GM12878 (cell line): ENCODE data around the gene SAXO1. TPM values are rescaled to one million over a fixed set of nuclear protein-coding genes. Genes with fewer than 3 reads are reported as not detected.

ENCODE experiments used
- ATAC-seq: fragments of 200-7000 bp; cut with Tn5 transposase; 3 replicates; pipeline ENCODE4 v1.9.1; 2020; ENCODE audit warnings: mild to moderate bottlenecking, moderate library complexity
- BruUV-seq: library from RNA; stranded (reverse); fragments of 400-500 nt; replicated peaks from 2 replicates; lab custom pipeline; 2021; lab: Mats Ljungman, UMichigan
- CTCF ChIA-PET: fragments of 300-600 bp; sonication (Branson Sonifier 250); formaldehyde crosslinking; extraction: SDS; loops from one replicate; lab custom pipeline; 2021; ENCODE audit warnings: inconsistent platforms; lab: Yijun Ruan, JAX
- POLR2A ChIA-PET: fragments of 350-600 bp; formaldehyde crosslinking; extraction: SDS; loops from one replicate; lab custom pipeline; 2021; ENCODE audit warnings: inconsistent platforms; lab: Charles Lee
- RAD21 ChIA-PET: fragments of 300-600 bp; sonication (Branson Sonifier 250); formaldehyde crosslinking; loops from one replicate; lab custom pipeline; 2023; ENCODE audit warnings: antibody characterized with exemption; ENCODE audit not compliant: unreplicated experiment; lab: Charles Lee
- SMC1A ChIA-PET: fragments of 300-600 bp; sonication (Branson Sonifier 250); formaldehyde crosslinking; loops from one replicate; lab custom pipeline; 2023; ENCODE audit not compliant: unreplicated experiment, uncharacterized antibody; lab: Charles Lee
- DNase-seq: peaks from one replicate; pipeline ENCODE4 v3.0.0-alpha.2; 2011; ENCODE audit warnings: low read depth, low spot score
- FAIRE-seq: peaks from 3 replicates; lab custom pipeline; 2011; peaks lifted over from hg19 to GRCh38; lab: Jason Lieb, UNC
- H2AFZ ChIP-seq: 2 replicates; pipeline ENCODE4 v1.6.0; 2011; ENCODE audit warnings: low read depth, low read length, control low read depth; ENCODE audit not compliant: control insufficient read depth
- H3K27ac ChIP-seq: 2 replicates; pipeline ENCODE4 v1.5.1; 2011; ENCODE audit warnings: control low read depth; ENCODE audit not compliant: control insufficient read depth, insufficient read depth
- H3K27me3 ChIP-seq, 2 experiments: replicated peaks in 1 of 2; 2 replicates each; pipeline versions ENCODE4 v1.6.0 to v1.6.1; 2011; ENCODE audit warnings: low read length in 1 of 2; ENCODE audit not compliant: control insufficient read depth in 2 of 2, insufficient read depth in 2 of 2
- H3K36me3 ChIP-seq, 2 experiments: 2 replicates each; pipeline ENCODE4 v1.5.1; 2011; ENCODE audit warnings: low read length in 1 of 2; ENCODE audit not compliant: control insufficient read depth in 2 of 2, insufficient read depth in 2 of 2
- H3K4me1 ChIP-seq: 2 replicates; pipeline ENCODE4 v1.6.1; 2011; ENCODE audit warnings: mild to moderate bottlenecking, low read length, moderate library complexity, mixed read lengths; ENCODE audit not compliant: control insufficient read depth, insufficient read depth
- H3K4me2 ChIP-seq: 2 replicates; pipeline ENCODE4 v1.6.0; 2011; ENCODE audit warnings: control low read depth; ENCODE audit not compliant: control insufficient read depth, insufficient read depth
- H3K4me3 ChIP-seq: fragments of 200-600 bp; sonication (generic); 2 replicates; pipeline ENCODE4 v1.5.1; 2016
- H3K79me2 ChIP-seq: 2 replicates; pipeline ENCODE4 v1.6.0; 2011; ENCODE audit warnings: low read length; ENCODE audit not compliant: control insufficient read depth, insufficient read depth
- H3K9ac ChIP-seq: 2 replicates; pipeline ENCODE4 v1.8.0; 2011; ENCODE audit warnings: low read length, control low read depth, mixed read lengths; ENCODE audit not compliant: control insufficient read depth, insufficient read depth
- H3K9me3 ChIP-seq: replicated peaks from 3 replicates; pipeline ENCODE4 v1.5.1; 2011; ENCODE audit warnings: mild to moderate bottlenecking, low read length; ENCODE audit not compliant: control insufficient read depth, insufficient read depth
- H4K20me1 ChIP-seq: 2 replicates; pipeline ENCODE4 v1.6.0; 2011; ENCODE audit not compliant: control insufficient read depth, insufficient read depth
- BCL11A ChIP-seq: IDR thresholded peaks from 2 replicates; pipeline ENCODE4 v1.6.1; 2011; ENCODE audit warnings: low read depth, low read length
- BMI1 ChIP-seq: fragments of 450-650 bp; IDR thresholded peaks from 2 replicates; pipeline ENCODE4 v1.6.1; 2016; ENCODE audit warnings: mild to moderate bottlenecking, moderate library complexity, borderline replicate concordance
- BRCA1 ChIP-seq: IDR thresholded peaks from 2 replicates; pipeline ENCODE4 v1.6.1; 2011; ENCODE audit warnings: low read depth, low read length, improper control_type of control experiment
- CBFB ChIP-seq: IDR thresholded peaks from 2 replicates; pipeline ENCODE4 v1.6.1; 2016; ENCODE audit warnings: antibody characterized with exemption, low read depth
- CBX3 ChIP-seq: fragments of 200-600 bp; sonication (generic); IDR thresholded peaks from 2 replicates; pipeline ENCODE4 v1.6.1; 2016; ENCODE audit warnings: low read depth, borderline replicate concordance
- CBX5 ChIP-seq: sonication (generic); IDR thresholded peaks from 2 replicates; pipeline ENCODE4 v1.6.1; 2016; ENCODE audit warnings: low read depth, moderate library complexity, mild to moderate bottlenecking, inconsistent platforms
- CUX1 ChIP-seq: IDR thresholded peaks from 2 replicates; pipeline ENCODE4 v1.6.1; 2012; ENCODE audit warnings: improper control_type of control experiment, low read depth, low read length; ENCODE audit not compliant: insufficient replicate concordance
- POLR2AphosphoS5 ChIP-seq: IDR thresholded peaks from 2 replicates; pipeline ENCODE4 v1.6.1; 2011; ENCODE audit warnings: mild to moderate bottlenecking, low read length, inconsistent platforms
- RBBP5 ChIP-seq: fragments of 200-600 bp; sonication (generic); conservative IDR thresholded peaks from 2 replicates; pipeline ENCODE4 v1.6.1; 2016
- SIN3A ChIP-seq: IDR thresholded peaks from 2 replicates; pipeline ENCODE4 v1.6.1; 2012; ENCODE audit warnings: low read depth, low read length, improper control_type of control experiment
- STAT1 ChIP-seq: fragments of 450-650 bp; conservative IDR thresholded peaks from 2 replicates; pipeline ENCODE4 v1.6.1; 2014; ENCODE audit warnings: antibody characterized with exemption, mild to moderate bottlenecking
- in situ Hi-C: fragments of 300-500 bp; cut with MboI; formaldehyde crosslinking; loops from 9 replicates; pipeline ENCODE4 v1.14.3; 2018; ENCODE audit warnings: mixed read lengths
- intact Hi-C: fragments of 100-400 bp; cut with micrococcal nuclease; formaldehyde crosslinking; loops from one replicate; pipeline ENCODE4 v1.14.2; 2022; ENCODE audit not compliant: unreplicated experiment
- polyA plus RNA-seq, 11 experiments: library from polyadenylated mRNA; depleted of rRNA in 4 of 11; unstranded in 6 of 11; stranded (reverse) in 5 of 11; fragments of >200 nt; fragmentation: Nextera tagmentation in 4 of 11; fragmentation: Illumina TruSeq in 1 of 11; extraction: Ambion mirVana in 4 of 11; extraction: Trizol in 1 of 11; gene quantifications; 1 replicate in 1 of 11; 2 replicates in 10 of 11; pipeline versions ENCODE4 v1.2.1 to v1.2.3, GENCODE V29; 2011 to 2016; ENCODE audit warnings: inconsistent platforms in 2 of 11, missing spikeins in 2 of 11, low read depth in 1 of 11
- total RNA-seq, 4 experiments: library from RNA; depleted of rRNA in 3 of 4; stranded (reverse); fragments of >200 nt in 3 of 4; fragmentation: Illumina TruSeq in 1 of 4; extraction: Trizol in 1 of 4; gene quantifications; 2 replicates each; pipeline versions ENCODE4 v1.2.1 to v1.2.3, GENCODE V29; 2013 to 2021

SAXO1 gene
- total and polyA plus RNA-seq, 10 of the 15 experiments (the other 5 are each of a cell fraction or from before 2014, with no cell fraction given) = under 0.01 to 0.01 TPM; not detected in 8

DNA sequence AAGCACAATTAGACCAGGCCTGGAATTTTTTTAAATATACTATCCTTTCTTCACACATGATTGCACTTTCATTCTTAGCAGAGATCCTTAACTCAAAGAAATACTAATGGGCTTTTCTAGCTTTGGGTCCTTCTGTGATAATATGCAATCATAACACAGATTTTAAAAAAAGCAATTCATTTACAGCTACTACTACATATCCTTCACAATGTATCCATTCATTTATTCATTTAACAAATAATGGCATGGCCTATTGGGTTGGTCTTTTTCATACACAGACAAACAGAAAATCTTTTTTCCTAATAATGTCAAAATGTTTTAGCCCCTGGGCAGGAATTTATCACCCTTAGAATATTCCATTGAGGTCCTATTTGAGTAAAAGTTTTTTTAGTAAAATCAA lies 47.0 kb downstream of the SAXO1 start:
- CTCF ChIA-PET = interaction anchor here (6.9 kb wide), 1 partner anchor 42 kb away, joined by 23 read pairs; no protein-coding TSS in a partner anchor
- H3K4me1 ChIP-seq = no peaks in the 10 kb centered on the region
- DNase-seq (no peak), ATAC-seq (no peak), FAIRE-seq (no peak)
- no peak overlapping the region for H3K27ac ChIP-seq
- no peak overlapping the region for H3K9ac ChIP-seq
- H3K9me3 ChIP-seq = no peaks in the 10 kb centered on the region
- BruUV-seq = no TSS peak
- no peak overlapping the region for H2AFZ ChIP-seq
- POLR2A ChIA-PET = no interaction called here
- no peaks in the 10 kb centered on the region for H3K36me3 ChIP-seq
- TF ChIP-seq BCL11A = no peak
- TF ChIP-seq CBFB = no peak
- no peak for TF ChIP-seq POLR2AphosphoS5
- TF ChIP-seq SIN3A = no peak
- no peak for TF ChIP-seq CUX1
- TF ChIP-seq CBX3 = no peak
- no peak for TF ChIP-seq RBBP5
- no peak for TF ChIP-seq BRCA1
- TF ChIP-seq BMI1 = no peak
- TF ChIP-seq CBX5 = no peak
- TF ChIP-seq STAT1 = no peak
- in situ Hi-C loops = no loop called here
- SMC1A ChIA-PET = no interaction called here
- H3K4me3 ChIP-seq = no peak overlapping the region
- no peaks in the 10 kb centered on the region for H3K79me2 ChIP-seq
- H4K20me1 ChIP-seq = no peaks in the 10 kb centered on the region
- intact Hi-C loops = no loop called here
- H3K27me3 ChIP-seq = no peaks in the 10 kb centered on the region
- RAD21 ChIA-PET = no interaction called here
- H3K4me2 ChIP-seq = no peak overlapping the region
